Ecto neural progenitor cell (in vitro differentiated cells): Measurements from ENCODE around the gene TAF11L8.
"Not testable (repeated sequence)": the region's sequence is repeated elsewhere in the genome, so short reads cannot be mapped to it uniquely, and the experiment has no call there.

ENCODE experiments used
- DNase-seq: peaks from one replicate; pipeline ENCODE4 v3.0.0-alpha.2; 2018; ENCODE audit warnings: low spot score

Gene TAF11L8

DNA sequence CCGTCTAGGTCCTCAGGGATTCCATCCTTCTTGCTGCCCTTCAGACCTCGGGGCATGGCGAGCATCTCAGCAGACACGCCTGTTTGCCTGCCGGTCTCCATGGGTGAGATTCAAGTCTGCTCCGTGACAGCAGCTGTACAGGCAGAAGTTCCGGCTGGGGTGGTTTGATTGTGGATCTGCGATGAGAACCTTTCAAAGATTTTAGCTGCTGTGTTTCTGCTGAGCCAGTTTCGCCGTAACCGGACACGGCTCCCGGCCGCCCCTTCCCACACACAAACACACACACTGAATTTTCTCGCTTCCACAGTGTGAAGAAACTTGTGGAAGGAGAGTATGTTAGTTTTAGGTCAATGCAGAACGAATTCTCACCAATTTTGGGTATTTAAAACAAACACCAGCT lies at the start of gene TAF11L8:
TSS of gene TAF11L8 (minus strand) at position 101 of the 400 bp plus-strand sequence.
- DNase-seq = not testable (repeated sequence)

DNA sequence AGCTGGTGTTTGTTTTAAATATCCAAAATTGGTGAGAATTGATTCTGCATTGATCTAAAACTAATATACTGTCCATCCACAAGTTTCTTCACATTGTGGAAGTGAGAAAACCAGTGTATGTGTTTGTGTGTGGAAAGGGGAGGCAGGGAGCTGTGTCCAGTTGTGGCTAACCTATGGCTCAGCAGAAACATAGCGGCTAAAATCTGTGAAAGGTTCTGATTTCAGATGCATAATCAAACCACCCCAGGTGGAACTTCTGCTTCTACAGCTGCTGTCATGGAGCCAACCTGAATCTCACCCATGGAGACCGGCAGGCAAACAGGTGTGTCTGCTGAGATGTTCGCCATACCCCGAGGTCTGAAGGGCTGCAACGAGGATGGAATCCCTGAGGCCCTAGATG lies 43.4 kb upstream of the TAF11L8 start, which contains the start of gene TAF11L14:
TSS of gene TAF11L14 (plus strand) at position 301 of the 400 bp plus-strand sequence.
- DNase-seq = no peak

DNA sequence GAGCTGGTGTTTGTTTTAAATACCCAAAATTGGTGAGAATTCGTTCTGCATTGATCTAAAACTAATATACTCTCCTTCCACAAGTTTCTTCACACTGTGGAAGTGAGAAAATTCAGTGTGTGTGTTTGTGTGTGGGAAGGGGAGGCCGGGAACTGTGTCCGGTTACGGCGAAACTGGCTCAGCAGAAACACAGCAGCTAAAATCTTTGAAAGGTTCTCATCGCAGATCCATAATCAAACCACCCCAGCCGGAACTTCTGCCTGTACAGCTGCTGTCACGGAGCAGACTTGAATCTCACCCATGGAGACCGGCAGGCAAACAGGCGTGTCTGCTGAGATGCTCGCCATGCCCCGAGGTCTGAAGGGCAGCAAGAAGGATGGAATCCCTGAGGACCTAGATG lies 41.0 kb upstream of the TAF11L8 start, which contains the start of gene TAF11L13:
TSS of gene TAF11L13 (plus strand) at position 301 of the 400 bp plus-strand sequence.
- not testable (repeated sequence) for DNase-seq

DNA sequence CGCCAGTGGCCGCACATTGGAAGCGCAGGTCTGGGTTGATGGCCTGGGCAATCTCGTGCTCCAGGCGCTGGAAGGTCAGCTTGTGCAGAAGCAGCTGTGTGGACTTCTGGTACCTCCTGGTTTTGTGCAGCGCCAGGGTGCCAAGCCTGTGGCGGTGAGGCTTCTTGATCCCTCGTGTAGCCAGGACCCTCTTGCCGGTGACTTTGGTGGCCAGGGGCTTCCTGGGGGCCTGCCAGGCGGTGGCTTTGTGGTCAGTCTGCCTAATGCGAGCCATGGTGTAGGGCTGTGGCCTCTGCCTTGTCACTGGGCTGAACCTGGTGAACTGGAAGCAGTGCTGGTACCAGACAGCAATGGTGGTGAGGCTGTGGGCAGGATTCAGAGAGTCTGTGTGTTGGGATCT lies 34.9 kb upstream of the TAF11L8 start:
- DNase-seq = no peak

DNA sequence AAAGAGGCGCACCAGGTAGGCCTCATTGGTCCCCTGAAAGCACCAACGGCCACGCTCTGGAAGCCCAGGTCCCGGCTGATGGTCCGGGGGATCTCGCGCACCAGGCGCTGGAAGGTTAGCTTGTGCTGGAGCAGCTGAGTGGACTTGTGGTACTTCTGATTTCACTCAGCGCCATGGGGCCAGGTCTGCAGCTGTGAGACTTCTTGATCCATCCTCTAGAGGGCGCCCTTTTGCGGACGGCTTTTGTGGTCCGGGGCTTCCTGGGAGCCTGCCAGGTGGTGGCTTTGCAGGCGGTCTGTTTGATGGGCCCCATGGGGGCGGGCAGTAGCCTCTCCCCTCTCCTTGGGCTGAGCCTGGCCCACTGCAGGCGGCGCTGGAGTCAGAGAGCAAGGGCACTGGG lies 29.9 kb upstream of the TAF11L8 start:
- no peak for DNase-seq

DNA sequence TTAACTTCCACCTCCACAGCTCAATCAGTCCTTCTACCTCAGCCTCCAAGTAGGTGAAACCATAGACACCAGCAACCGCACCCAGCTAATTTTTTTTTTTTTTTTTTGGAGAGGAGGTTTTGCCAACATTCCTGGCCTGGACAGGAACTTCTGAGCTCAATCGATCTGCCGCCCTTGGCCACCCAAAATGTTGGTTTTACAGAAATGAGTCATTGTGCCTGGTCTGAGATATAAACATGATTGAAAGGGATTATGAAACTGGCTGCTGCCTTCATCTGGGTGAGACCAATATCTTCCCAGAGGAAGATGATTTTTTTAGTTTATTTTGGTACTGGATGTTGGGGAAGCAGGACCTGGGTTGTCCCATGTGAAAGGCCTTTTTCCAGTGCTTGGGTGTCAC lies 28.6 kb upstream of the TAF11L8 start:
- DNase-seq = no peak

DNA sequence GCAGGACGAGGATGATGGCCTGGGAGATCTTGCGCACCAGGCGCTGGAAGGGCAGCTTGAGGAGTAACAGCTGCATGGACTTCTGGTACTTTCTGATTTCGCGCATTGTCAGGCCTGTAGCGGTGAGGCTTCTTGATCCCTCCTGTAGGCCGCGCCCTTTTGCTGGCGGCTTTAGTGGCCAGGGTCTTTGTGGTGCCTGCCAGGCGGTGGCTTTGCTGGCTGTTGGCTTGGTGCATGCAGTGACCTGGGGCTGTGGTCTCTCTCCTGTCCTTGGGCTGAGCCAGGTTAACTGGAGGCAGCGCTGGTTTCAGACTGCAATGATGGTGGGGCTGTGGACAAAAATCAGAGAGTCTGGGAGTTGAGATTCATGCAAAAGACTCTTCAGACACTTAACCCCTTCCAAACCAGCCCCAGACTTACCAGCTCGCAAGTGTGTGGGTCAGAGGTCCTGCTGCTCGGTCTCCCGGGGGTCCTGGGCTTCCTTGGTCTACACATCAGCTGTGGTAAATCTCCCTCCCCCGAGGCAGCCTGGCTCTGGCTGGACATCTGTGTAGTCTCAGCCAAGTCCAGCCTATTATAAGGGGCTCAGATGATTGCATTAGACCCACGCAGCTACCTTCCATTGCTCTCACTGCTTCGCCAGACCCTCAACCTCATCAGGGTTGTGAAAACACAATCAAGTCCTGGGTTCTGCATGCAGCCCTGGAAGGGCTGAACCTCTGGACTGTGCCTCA lies 24.3 kb upstream of the TAF11L8 start:
- DNase-seq = no peak

DNA sequence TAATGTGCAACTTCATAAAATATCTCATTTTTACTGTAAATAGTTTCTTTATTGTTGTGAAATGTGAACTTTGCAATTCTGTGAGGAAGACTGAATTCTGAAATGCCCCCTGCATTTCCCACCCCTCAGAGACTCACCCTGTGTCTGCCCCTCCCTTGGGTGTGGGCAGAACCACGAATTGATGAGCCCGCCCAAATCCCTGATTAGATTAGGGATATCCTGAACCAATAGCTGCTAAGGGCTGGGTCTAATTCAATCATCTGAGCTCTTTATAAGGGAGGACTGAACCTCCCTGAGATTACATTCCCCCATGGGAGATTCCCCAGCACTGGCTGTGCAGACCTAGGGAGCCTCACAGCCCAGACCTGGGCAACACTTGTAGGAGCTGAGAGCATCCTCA lies 19.3 kb upstream of the TAF11L8 start, which contains the start of gene TAF11L12:
TSS of gene TAF11L12 (plus strand) at position 301 of the 400 bp plus-strand sequence.
- DNase-seq = not testable (repeated sequence)

DNA sequence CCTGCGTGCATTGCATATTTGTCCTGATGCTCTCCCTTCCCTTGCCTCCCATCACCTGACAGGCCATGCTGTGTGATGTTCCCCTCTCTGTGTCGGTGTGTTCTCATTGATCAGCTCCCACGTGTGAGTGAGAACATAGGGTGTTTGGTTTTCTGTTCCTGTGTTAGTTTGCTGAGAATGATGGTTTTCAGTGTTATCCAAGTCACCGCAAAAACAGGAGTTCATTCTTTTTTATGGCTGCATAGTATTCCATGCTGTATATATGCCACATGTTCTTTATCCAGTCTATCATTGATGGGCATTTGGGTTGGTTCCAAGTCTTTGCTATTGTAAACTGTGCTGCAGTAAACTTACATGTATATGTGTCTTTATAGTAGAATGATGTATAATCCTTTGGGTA lies 16.7 kb upstream of the TAF11L8 start:
- not testable (repeated sequence) for DNase-seq

DNA sequence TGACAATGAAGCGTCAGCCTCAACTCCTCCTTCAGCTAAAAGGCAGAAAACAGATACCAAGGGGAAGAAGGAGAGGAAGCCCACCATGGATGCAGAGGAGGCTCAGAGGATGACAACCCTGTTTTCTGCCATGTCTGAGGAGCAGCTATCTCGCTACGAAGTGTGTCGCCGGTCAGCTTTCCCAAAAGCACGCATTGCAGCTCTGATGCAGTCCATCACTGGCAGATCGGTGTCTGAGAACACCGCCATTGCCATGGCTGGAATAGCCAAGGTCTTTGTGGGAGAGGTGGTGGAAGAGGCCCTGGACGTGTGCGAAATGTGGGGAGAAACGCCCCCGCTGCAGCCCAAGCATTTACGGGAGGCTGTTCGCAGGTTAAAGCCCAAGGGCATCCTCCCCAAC lies 14.2 kb upstream of the TAF11L8 start:
- DNase-seq = no peak

DNA sequence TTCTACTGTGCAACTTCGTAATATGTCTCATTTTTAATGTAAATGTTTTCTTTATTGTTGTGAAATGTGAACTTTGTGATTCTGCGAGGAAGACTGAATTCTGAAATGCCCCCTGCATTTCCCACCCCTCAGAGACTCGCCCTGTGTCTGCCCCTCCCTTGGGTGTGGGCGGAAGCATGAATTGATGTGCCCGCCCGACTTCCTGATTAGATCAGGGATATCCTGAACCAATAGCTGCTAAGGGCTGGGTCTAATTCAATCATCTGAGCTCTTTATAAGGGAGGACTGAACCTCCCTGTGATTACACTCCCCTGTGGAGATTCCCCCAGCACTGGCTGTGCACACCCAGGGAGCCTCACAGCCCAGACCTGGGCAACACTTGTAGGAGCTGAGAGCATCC lies 13.1 kb upstream of the TAF11L8 start, which contains the start of gene TAF11L11:
TSS of gene TAF11L11 (plus strand) at position 304 of the 400 bp plus-strand sequence.
- DNase-seq = not testable (repeated sequence)

DNA sequence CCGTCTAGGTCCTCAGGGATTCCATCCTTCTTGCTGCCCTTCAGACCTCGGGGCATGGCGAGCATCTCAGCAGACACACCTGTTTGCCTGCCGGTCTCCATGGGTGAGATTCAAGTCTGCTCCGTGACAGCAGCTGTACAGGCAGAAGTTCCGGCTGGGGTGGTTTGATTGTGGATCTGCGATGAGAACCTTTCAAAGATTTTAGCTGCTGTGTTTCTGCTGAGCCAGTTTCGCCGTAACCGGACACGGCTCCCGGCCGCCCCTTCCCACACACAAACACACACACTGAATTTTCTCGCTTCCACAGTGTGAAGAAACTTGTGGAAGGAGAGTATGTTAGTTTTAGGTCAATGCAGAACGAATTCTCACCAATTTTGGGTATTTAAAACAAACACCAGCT lies 7.0 kb upstream of the TAF11L8 start, which contains the start of gene TAF11L10:
TSS of gene TAF11L10 (minus strand) at position 101 of the 400 bp plus-strand sequence.
- DNase-seq = not testable (repeated sequence)

DNA sequence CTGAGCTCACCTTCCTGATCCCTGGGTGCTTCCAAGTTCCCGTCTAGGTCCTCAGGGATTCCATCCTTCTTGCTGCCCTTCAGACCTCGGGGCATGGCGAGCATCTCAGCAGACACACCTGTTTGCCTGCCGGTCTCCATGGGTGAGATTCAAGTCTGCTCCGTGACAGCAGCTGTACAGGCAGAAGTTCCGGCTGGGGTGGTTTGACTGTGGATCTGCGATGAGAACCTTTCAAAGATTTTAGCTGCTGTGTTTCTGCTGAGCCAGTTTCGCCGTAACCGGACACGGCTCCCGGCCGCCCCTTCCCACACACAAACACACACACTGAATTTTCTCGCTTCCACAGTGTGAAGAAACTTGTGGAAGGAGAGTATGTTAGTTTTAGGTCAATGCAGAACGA lies 3.5 kb upstream of the TAF11L8 start, which contains the start of gene TAF11L9:
TSS of gene TAF11L9 (minus strand) at position 140 of the 400 bp plus-strand sequence.
- not testable (repeated sequence) for DNase-seq

DNA sequence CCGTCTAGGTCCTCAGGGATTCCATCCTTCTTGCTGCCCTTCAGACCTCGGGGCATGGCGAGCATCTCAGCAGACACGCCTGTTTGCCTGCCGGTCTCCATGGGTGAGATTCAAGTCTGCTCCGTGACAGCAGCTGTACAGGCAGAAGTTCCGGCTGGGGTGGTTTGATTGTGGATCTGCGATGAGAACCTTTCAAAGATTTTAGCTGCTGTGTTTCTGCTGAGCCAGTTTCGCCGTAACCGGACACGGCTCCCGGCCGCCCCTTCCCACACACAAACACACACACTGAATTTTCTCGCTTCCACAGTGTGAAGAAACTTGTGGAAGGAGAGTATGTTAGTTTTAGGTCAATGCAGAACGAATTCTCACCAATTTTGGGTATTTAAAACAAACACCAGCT lies 5.1 kb downstream of the TAF11L8 start, which contains the start of gene TAF11L7:
TSS of gene TAF11L7 (minus strand) at position 101 of the 400 bp plus-strand sequence.
- not testable (repeated sequence) for DNase-seq
